Esophagus squamous epithelium (tissue), 4 donors: Measurements from ENCODE around the gene TSPYL1.

Experiments
- POLR2A ChIP-seq, 4 donors: fragments of 450-650 bp; IDR thresholded peaks; one replicate each; pipeline ENCODE4 v1.6.1; 2017; ENCODE audit warnings: antibody characterized with exemption in 4 of 4, mild to moderate bottlenecking in 4 of 4, moderate library complexity in 3 of 4
- TF ChIP-seq, protein P1 (sequence below), 6 experiments: fragments of 450-650 bp in 4 of 6; fragments of 200-600 bp in 2 of 6; sonication (generic) in 2 of 6; IDR thresholded peaks; one replicate each; pipeline ENCODE4 v1.5.1; 2016 to 2019; ENCODE audit warnings: antibody characterized with exemption in 6 of 6, mild to moderate bottlenecking in 4 of 6, moderate library complexity in 4 of 6

DNA sequence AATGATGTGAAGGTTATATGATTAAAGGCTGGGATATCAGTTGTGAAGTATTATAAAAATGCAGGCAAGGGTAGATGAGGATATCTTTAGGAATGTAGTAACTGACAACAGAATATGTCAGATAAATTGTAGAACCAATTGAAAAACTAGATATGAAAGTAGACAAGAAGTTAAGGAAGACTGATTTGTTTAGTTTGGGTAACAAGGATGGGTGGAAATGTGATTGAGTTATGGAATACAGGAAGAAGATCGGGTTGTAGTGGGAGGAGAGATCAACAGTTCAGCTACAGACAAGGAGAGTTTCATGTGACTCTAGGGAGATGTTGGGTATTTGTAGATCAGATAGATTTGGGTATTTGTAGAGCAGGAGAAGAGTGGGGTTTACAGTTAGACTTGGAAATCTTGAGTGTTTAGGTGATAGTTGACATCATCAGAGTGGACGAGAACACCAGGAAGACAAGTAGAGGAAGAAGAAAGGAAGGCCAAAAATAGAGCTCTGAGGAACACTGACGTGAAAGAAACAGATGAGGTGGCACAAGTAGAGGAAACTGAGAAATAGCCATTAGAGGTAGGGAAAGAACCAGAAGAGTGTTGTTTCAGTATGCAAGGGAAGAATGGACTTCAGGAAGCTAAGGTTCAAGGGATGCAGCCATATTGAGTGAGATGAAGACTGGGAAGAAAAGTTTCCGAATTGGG lies 12.1 kb upstream of the TSPYL1 start:
- TF ChIP-seq, protein P1, sequence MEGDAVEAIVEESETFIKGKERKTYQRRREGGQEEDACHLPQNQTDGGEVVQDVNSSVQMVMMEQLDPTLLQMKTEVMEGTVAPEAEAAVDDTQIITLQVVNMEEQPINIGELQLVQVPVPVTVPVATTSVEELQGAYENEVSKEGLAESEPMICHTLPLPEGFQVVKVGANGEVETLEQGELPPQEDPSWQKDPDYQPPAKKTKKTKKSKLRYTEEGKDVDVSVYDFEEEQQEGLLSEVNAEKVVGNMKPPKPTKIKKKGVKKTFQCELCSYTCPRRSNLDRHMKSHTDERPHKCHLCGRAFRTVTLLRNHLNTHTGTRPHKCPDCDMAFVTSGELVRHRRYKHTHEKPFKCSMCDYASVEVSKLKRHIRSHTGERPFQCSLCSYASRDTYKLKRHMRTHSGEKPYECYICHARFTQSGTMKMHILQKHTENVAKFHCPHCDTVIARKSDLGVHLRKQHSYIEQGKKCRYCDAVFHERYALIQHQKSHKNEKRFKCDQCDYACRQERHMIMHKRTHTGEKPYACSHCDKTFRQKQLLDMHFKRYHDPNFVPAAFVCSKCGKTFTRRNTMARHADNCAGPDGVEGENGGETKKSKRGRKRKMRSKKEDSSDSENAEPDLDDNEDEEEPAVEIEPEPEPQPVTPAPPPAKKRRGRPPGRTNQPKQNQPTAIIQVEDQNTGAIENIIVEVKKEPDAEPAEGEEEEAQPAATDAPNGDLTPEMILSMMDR (IDR thresholded peaks at IDR 0.05), result no peak
- TF ChIP-seq POLR2A (IDR thresholded peaks at IDR 0.05), result no peak
